GM03348 (cell line): ENCODE results near the gene KIF1A.

Experiments used
- DNase-seq: peaks from one replicate; pipeline ENCODE4 v3.0.0; 2012; ENCODE audit warnings: low spot score

The KIF1A gene

DNA sequence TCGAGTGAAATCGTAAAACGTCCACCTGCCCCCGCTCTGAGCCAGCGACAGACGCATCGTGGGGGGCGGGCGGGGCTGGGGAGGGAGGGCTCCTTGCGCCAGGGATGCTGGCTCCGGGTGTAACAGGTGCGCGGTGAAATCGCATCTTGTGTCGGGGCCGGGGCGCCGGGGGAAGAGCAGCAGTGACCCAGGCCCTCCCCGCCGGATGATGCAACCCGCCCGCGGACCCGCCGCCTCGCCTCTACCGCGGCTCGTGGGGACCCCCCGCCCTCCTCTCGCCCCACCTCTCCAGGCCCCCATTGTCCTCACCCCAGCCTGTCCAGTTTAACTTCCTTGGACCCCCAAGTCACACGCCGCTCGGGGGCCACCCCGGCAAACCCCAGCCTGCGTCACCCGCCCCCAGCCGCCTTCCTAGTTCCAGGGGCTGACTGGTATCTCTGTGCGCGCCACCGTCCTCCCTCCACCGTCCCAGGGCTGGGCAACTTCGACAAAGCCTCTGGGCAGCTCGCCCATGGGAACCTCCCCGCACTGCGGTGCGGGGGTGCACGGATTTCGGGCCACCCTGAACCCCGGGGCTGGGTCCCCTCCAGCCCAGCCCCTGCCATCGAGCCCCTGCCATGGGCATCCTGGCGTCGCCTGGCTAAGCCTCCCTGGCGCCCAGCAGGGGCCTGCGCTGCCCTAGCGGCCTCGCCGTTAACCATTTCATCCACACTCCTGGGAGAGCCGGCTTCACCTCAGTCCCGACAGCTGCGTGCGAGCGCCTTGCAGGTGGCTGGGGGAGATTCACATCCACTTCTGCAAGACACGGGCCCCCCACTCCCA is 799 bp upstream of the KIF1A start:
- DNase-seq: no peak

- DNase-seq: no peak
Observed at GRCh38 chr2:240819126-240819857, 727 bp downstream of the KIF1A start.

- DNase-seq: no peak
Observed at GRCh38 chr2:240818293-240819125, 1.5 kb downstream of the KIF1A start.

GRCh38 chr2:240817496-240818292 is 2.3 kb downstream of the KIF1A start:
- DNase-seq: no peak

- no peak for DNase-seq
Observed at GRCh38 chr2:240816584-240817495, 3.2 kb downstream of the KIF1A start.

- no peak for DNase-seq
Observed at GRCh38 chr2:240815761-240816583, 4.0 kb downstream of the KIF1A start.

- no peak for DNase-seq
Observed at GRCh38 chr2:240814946-240815760, 4.9 kb downstream of the KIF1A start.

DNA sequence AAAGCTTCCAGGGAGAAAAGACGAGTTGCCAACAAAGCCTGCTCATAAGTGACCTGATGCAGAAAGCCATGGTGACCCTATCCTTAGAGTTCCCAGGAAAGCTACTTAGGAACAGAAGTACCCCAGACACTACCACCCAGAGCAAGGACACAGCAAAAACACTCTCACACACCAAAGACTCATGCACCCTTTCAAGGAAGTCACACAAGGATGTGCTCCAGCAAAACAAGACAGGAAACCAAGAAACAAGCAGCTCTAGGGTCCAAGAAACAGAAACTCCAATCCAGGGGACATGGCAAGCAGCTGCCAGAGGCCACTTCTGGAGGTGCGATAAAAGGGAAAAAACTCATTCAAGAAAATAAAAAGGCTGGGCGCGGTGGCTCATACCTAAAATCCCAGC is 5.7 kb downstream of the KIF1A start:
- no peak for DNase-seq

DNA sequence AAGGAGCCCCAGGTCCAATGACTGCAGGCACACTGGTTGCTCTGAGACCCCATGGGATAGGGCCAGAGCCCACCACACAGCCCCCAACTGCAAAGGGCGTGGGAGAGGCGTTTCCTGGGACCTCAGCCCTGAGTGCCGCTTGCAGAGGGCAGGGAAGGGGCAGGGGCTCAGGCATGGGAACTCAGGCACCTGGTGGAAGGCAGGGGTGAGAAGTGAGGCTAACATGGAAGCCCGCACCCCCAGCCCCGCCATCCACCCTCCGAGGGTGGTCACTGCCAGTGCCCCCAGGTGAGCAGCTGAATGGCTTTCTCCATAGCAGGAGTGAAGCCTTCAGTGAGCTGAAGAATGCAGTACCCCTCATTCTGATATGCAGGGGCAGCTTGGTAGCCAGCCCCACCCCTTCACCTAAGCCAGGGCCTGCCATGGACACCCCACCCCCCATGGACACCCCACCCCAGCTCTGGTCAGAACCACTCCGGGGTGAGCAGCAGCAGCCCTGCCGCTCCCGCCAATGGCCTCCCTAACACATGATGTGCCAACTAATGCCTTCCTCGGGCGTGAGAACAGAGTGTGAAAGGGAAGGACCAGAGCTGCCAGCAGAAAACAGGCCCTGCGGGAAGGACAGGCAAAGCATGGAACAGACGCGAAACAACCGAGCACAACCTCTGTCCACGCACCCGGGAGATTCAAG is 6.6 kb downstream of the KIF1A start:
- DNase-seq: no peak

DNA sequence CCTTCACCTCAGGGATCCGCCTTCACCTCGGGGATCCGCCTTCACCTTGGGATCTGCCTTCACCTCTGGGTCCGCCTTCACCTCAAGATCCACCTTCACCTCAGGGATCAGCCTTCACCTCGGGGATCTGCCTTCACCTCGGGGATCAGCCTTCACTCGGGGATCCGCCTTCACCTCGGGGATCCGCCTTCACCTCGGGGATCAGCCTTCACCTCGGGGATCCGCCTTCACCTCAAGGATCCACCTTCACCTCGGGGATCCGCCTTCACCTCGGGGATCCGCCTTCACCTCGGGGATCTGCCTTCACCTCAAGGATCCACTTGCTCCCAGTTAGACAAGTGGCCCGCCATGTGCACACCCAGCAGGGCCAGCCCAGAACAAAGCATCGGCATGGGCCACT is 7.3 kb downstream of the KIF1A start:
- no peak for DNase-seq

DNA sequence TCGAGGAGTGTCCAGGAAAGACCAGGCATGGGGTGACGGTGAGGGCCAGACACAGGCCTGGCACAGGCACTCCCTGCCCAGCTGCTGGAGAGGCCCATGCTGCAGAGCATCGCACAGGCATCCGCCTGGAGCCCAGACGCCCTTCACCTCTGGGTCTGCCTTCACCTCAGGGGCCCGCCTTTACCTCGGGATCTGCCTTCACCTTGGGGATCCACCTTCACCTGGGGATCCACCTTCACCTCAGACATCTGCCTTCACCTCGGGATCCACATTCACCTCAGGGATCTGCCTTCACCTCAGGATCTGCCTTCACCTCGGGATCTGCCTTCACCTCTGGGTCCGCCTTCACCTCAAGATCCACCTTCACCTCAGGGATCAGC is 7.7 kb downstream of the KIF1A start:
- no peak for DNase-seq

- no peak for DNase-seq
Observed at GRCh38 chr2:240811346-240812300, 8.4 kb downstream of the KIF1A start.

DNA sequence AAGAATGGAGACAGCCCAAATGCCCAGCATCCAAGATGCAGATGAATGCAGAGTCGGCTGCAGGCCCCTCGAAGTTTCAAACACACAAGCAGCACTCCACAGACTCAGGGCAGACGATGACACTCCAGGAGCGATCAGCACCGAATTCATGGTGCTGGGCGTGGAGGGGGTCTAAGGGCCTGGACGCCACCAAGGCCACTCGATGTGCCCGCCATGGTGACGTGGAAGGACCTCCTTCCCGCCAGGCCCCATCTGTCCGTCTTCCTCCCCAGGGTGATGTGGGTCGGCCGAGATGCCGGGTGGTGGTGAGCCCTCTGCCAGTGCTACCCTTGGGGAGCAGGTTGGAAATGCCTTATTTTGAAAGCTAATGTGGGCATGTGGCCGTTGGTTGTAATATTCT is 9.4 kb downstream of the KIF1A start:
- DNase-seq: no peak

GRCh38 chr2:240810199-240810598 is 9.8 kb downstream of the KIF1A start:
- no peak for DNase-seq

- DNase-seq: no peak
Observed at GRCh38 chr2:240809276-240809675, 10.7 kb downstream of the KIF1A start.

- DNase-seq: no peak
Observed at GRCh38 chr2:240806459-240806858, 13.6 kb downstream of the KIF1A start.

- no peak for DNase-seq
Observed at GRCh38 chr2:240806006-240806405, 14.0 kb downstream of the KIF1A start.
